IPS DF 19.7 (cell line): ENCODE data around the gene PTPN12.
"Not testable (repeated sequence)": the region's sequence is repeated elsewhere in the genome, so short reads cannot be mapped to it uniquely, and the experiment has no call there.

Experiments used
- DNase-seq: peaks from one replicate; pipeline ENCODE4 v3.0.0-alpha.2; 2013; ENCODE audit warnings: low read depth, low spot score

Gene PTPN12

DNA sequence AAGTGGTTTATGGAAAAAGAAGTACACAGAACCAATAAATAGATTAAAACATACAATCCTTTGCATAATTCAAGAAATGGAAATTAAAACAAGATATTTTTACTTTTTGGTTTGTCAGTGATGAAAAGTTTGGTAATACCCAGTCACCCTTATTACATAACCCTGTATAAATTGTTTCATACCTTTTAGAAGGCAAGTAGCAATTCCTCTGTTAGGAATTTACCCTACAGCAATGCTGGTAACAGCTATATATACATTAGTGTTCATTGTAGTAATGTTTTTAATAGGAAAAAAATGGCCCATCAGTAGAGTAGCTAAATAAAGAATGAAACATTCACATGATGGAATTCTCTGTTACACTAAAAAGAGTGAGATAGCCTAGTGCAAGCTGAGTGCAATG lies 42.7 kb downstream of the PTPN12 start:
- no peak for DNase-seq

DNA sequence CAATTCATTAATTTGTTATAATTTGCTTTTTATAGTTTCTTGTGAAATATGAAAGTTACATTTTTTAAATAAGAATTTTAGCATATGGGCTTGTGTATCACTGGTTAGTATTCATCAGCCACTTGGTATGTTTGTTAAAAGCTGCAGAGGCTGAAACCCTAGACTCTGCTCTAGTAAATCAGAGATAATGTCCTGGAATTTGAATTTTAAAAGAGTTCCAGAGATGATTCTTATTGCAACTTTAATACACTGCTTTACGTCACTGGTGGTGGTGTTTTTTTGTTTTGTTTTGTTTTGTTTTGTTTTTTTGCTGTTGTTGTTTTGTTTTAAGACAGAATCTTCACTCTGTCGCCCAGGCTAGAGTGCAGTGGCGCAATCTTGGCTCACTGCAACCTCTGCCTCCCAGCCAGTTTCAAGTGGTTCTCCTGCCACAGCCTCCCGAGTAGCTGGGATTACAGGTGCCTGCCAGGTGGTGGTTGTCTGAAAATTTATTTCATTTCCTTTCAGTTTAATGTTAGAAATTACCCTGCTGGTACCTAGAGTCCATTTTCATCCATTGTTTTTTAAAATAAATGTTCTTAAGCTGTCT lies 43.8 kb downstream of the PTPN12 start:
- DNase-seq, result no peak

DNA sequence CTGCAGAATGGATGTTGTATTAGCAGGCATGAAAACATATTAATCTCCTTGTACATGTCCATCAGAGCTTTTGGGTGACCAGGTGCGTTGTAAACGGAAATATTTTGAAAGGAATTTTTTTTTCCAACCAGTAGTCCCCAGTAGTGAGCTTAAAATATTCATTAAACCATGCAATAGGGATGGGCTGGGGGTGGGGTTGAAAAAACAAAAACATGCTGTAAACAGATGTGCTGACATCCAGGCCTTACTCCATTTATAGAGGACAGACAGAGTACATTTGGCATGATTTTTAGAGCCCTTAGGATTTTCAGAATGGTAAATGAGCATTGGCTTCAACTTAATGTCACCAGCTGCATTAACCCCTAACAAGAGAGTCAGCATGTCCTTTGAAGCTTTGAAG lies 50.2 kb downstream of the PTPN12 start:
- no peak for DNase-seq

DNA sequence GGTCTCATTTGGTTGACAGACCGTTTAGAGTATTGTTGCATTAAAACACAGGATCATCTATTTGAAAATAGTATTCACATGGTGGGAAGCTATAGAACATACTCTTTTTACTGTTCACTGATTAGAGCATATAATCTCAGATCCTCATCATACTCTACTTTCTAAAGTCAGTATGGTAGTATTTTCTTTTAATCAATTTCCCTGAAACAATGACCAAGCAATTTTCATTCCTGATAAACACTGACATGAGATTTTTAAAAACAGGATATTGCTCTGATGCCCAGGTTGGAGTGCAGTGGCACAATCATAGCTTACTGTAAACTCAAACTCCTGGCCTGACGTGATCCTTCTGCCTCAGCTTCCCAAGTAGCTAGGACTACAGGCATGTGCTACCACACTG lies 63.9 kb downstream of the PTPN12 start:
- no peak for DNase-seq

DNA sequence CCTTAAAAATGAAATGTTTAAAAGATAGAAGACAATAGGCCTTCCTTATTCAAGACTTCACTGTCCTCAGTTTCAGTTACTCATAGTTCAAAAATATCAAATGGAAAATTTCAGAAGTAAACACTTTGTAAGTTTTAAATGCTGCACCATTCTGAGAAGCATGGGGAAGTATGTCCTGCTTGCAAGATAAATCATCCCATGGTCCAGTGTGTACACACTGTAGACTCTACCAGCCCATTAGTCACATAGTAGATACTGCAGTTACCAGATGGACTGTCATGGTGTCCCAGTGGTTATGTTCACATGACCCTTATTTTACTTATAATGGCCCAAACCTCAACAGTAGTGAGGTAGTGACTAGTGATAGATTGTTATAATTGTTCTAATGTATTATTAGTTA lies 69.5 kb downstream of the PTPN12 start:
- DNase-seq, result no peak

DNA sequence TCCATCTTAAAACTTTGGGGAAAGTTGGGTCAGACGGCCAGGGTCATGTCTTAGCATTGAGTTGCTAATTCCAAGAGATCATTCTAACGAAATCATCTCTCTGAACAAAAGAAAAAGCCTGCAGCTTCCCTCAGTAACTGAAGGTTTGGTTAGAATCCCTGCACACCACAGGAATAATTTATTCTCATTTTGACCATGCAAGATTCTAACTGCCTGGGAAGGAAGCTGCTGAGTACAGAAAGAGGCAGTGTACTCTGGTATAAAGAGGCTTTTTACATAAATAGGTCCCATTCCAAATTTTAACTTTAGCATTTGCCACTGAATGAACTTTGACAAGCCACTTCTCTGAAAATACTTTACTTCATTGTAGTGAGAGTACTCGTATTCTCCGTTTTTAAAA lies 82.2 kb downstream of the PTPN12 start:
- DNase-seq, result no peak

DNA sequence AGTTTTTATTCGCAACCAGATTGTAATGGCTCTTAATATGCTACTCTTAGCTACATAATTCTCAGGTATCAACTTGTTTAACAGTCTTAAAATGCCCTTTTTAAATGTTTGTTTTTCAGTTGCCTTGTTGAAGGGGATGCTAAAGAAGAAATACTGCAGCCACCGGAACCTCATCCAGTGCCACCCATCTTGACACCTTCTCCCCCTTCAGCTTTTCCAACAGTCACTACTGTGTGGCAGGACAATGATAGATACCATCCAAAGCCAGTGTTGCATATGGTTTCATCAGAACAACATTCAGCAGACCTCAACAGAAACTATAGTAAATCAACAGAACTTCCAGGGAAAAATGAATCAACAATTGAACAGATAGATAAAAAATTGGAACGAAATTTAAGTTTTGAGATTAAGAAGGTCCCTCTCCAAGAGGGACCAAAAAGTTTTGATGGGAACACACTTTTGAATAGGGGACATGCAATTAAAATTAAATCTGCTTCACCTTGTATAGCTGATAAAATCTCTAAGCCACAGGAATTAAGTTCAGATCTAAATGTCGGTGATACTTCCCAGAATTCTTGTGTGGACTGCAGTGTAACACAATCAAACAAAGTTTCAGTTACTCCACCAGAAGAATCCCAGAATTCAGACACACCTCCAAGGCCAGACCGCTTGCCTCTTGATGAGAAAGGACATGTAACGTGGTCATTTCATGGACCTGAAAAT lies 89.7 kb downstream of the PTPN12 start:
- no peak for DNase-seq

DNA sequence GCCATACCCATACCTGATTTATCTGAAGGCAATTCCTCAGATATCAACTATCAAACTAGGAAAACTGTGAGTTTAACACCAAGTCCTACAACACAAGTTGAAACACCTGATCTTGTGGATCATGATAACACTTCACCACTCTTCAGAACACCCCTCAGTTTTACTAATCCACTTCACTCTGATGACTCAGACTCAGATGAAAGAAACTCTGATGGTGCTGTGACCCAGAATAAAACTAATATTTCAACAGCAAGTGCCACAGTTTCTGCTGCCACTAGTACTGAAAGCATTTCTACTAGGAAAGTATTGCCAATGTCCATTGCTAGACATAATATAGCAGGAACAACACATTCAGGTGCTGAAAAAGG lies 90.2 kb downstream of the PTPN12 start:
- DNase-seq, result no peak

DNA sequence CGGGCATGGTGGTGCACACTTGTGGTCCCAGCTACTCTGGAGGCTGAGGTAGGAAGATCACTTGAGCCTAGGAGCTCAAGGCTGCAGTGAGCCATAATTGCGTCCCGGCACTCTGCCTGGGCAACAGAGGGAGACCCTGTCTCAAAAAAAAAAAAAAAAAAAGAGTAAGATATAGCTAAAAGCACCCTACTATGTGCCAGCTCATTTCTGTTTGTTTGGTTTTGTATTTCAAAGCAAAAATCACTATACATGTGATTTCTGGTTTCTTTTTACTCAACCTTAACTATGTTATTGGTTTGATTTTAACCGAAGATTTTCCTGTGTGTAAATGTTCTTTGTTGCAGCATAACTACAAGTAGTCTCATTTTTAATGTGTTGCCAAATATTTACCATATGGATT lies 92.7 kb downstream of the PTPN12 start:
- DNase-seq, result no peak

DNA sequence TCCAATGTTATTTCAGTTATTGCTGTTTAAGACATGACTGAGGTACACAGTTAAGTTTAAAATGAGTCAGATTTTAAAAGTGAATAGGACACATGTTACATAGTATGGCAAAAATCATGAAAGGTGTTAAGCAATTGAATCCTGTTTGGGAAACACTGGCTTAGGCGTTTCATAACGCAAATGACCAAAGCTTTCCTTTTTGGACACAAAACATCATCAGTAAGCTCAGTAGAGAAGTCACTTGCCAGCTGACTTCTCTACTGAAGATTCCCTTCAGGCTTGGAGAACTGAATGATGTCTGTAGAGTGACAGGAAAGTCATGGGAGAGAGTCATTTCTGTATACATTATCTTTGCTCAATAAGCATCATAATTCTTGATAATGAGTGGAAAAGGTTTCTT lies 94.7 kb downstream of the PTPN12 start:
- no peak for DNase-seq

DNA sequence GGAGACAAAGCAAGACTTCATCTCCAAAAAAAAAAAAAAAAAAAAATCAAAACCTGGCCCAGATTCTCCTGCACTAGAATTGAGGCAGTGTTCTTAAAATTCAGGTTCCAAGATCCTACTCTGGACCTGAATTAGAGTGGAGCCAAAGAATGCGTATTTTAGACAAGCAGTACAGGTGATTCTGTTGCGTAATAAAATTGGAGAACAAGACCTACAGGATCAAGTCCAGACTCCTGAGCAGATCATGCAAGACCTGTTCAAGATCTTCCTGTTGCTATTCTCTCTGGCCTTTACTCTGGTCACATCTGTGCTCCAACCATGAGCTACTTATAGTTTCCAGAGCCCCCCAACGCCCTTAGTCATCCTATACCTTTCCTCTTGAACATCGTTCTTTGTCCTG lies 107.7 kb downstream of the PTPN12 start:
- DNase-seq, result no peak

DNA sequence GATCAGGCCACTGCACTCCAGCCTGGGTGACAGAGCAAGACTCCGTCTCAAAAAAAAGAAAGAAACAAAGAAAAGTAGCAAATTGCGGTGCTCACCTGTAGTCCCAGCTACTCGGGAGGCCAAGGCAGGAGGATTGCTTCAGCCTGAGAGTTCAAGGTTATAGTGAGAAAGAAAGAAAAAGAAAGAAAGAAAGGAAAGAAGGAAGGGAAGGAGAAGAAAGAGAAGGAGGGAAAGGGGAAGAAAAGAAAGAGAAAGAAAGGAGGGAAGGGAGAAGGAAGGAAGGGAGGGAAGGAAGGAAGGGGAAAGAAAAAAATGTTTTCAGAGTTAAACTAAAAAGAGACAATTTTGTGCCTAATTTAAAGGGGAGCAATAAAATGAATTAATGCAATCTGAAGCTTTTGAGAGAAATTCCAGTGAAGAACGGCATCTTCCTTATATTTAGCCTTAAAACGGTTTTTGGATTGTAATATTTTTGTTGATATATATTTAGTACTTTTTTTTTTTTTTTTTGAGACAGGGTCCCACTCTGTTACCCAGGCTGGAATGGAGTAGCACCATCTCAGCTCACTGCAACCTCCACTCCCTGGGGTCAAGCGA lies 111.7 kb downstream of the PTPN12 start:
- no peak for DNase-seq

DNA sequence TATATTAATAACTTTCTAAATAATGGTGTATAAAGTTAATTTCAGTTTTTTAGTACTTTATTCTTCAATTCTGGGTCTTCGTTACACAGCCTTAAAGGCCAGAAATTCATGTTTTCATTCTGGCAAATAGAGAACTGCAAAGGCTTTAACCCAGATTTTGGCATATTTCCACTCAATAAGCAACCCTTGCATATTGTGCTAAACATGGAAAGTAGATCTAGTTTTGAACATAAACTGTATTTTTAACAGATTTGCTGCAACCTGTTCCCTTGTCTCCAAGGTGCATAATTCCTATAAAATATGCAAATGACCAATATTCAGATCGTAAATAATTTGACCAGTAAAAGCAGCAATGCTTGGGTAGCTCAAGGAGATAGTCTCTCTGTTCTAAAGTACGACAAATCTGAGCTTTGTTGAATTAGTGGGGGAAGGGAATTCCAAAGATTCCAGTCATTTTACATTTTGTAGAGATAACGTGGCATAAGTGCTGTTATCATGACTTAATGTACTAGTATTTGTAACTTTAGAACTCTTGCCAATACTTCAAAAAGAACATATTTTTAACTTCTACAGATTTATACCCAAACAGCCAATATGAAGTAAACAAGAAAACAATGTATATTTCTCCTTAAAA lies 112.7 kb downstream of the PTPN12 start:
- no peak for DNase-seq

DNA sequence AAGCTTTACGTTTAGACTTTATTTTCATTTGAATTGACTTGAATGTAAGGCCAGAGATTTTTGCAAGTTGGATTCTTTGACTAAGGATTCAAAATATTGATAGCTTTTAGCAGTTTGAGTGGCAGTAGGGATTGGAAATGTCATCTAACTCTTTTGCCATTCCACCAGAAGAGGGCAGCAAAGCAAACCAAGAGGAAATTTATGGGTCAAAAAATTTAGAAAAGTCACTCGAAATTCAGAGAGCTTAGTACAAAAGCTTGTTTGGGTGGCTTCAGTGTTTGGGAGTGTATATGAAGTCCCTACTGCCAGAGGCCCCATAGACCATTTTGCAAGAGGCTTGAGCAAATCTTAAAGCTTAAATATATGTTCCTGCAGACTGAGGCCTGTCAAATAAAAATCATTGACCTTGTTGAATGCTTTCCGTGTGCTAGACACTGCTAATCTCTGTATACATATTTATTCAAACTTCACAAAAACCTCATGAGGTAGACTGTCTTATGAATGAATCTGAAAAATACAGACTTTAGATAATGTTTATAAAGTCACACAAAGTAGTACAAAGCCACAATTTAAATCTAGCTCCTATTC lies 114.6 kb downstream of the PTPN12 start:
- no peak for DNase-seq

DNA sequence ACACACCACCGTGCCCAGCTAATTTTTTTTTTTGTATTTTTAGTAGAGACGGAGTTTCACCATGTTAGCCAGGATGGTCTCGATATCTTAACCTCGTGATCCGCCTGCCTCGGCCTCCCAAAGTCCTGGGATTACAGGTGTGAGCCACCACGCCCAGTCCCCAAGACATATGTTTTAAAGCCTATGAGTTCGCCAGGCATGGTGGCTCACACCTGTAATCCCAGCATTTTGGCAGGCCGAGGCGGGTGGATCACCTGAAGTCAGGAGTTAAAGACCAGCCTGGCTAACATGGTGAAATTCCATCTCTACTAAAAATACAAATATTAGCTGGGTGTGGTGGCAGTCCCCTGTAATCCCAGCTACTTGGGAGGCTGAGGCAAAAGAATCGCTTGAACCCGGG lies 115.7 kb downstream of the PTPN12 start:
- not testable (repeated sequence) for DNase-seq

DNA sequence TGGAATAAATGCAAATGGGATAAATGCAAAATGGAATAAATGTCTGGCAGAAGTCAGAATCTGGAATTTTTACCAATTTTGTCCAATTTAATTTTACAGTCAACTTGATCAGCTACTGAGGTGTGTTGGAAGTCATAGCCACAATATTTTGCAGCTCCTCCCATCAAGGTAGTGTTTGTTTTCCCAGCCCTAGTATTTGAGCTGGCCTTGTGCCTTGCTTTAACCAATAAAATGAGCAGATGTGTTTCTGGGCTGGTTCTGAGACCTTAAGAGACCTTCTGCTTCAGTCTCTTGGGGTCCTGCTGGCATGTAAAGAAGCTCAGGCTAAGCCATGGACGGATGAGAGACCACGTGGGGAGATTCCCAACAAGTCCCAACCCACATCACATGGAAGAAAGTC lies 116.5 kb downstream of the PTPN12 start:
- no peak for DNase-seq

DNA sequence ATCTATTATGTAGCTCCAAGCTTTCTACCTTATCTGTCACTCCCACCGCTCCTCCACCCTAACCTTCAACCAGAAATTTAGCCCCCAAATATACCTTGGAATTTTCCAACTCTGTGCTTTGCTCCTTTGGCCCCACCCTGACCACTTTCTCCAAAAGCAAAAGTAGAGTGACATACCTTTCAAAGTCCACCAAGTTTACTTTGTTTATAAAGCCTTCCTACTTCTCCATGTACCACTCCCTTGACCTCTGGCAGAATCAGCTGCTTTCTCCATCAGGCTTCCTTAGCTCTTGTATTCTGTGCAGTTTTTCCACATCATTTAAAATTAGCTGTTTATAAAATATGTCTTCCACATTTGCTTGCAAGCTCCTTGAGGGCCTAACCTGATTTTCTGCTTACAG lies 118.3 kb downstream of the PTPN12 start:
- no peak for DNase-seq

DNA sequence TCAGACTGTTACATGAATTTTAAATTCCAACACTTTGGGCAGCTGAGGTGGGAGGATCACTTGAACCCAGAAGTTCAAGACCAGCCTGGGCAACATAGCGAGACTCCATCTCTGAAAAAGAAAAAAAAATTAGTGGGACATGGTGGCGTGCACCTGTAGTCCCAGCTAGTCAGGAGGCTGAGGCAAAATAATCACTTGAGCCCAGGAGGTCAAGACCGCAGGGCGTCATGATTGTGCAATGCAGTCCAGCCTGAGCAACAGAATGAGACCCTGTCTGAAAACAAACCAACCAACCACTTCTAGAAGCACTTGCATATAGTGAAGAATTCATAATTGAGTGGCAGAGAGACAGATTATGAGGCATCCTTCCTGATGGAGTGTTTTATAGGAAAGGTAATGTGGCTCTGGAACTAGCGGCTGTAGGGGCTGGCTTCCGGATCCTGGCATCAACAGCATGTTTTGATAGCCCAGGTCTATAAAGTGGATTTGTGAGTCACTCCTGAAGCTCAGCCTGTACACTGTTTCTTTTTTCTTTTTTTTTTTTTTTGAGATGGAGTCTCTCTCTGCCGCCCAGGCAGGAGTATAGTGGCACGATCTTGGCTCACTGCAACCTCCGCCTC lies 118.9 kb downstream of the PTPN12 start:
- DNase-seq, result no peak

DNA sequence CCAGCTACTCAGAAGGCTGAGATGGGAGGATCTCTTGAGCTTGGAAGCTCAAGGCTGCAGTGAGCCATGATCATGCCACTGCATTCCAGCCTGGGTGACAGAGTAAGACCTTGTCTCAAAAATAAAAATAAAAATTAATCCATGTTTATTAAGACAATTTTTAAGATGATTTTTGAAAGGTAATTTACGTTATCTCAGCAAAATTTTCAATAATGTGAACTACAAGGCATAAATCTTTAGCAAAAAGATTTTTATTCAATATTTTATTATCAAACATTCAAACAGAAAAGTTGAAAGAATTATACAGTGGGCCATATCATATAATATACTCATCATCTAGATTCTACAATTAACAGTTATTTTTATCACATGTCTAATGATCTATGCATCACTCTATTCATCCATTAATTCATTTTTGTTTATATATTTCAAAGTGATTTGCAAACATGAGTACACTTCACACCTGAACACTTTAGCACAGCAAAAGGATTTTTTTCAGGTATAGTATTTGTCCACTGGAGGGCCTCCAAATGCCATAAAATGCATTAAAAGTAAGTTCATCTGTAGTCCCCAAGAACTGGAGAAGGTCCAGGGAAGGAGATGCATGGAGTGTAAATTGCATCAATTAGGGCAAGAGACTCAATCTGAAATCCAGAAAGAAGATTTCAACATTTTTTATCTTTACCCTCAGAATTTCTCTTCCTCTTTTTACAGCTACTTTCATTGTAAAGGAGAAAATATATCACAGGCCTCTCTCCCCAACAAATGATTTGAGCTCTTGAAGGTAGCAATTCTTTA lies 120.5 kb downstream of the PTPN12 start:
- DNase-seq, result no peak

DNA sequence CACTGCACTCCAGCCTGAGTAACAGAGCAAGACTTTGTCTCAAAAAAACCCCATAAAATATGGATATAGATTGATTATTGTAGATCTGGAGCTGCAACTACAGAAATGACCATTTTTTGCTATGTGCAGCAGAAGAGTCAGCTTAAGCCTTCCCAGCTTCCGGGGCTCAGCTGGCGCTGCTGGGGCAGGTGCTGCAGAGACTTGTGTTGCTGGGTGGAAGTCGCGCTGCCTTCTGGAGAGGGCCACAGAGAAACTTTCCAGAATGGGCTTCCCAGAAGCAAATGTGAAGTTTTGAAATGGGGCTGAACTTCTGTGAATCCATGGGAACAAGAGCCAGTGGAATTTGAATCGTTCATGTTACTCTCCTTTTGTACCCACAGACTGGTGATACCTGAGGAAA lies 121.8 kb downstream of the PTPN12 start:
- DNase-seq, result no peak

DNA sequence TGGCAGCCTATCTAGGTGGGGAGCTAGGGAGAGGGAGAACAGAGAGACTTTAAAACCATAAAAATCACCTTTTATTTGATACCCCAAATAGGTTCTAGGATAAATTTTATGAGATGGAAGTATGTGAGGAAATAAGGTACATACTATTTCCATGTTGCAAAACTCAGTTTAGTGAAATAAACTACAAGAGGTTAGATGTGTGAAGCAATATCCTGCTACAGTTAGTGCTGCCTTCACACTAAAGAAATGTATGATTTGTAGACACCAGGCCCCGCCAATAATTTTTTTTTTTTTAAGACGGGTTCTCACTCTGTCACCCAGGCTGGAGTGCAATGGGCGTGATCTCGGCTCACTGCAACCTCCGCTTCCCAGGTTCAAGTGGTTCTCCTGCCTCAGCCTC lies 124.7 kb downstream of the PTPN12 start:
- no peak for DNase-seq
